A673 (cell line): ENCODE measurements around the gene MDM4.

Experiments
- EZH2 ChIP-seq: fragments of 200-600 bp; sonication (generic); IDR thresholded peaks from 2 replicates; pipeline ENCODE4 v1.6.1; 2017; ENCODE audit warnings: borderline replicate concordance, low read depth, mild to moderate bottlenecking, mixed read lengths, antibody characterized with exemption, low read length; ENCODE audit not compliant: poor library complexity, severe bottlenecking
- TF ChIP-seq, protein P1 (sequence below): fragments of 300-800, 200-600 bp; sonication (generic); conservative IDR thresholded peaks from 2 replicates; pipeline ENCODE4 v1.5.1; 2017; ENCODE audit warnings: low read depth, mild to moderate bottlenecking, antibody characterized with exemption, low read length, moderate library complexity, mixed read lengths

DNA sequence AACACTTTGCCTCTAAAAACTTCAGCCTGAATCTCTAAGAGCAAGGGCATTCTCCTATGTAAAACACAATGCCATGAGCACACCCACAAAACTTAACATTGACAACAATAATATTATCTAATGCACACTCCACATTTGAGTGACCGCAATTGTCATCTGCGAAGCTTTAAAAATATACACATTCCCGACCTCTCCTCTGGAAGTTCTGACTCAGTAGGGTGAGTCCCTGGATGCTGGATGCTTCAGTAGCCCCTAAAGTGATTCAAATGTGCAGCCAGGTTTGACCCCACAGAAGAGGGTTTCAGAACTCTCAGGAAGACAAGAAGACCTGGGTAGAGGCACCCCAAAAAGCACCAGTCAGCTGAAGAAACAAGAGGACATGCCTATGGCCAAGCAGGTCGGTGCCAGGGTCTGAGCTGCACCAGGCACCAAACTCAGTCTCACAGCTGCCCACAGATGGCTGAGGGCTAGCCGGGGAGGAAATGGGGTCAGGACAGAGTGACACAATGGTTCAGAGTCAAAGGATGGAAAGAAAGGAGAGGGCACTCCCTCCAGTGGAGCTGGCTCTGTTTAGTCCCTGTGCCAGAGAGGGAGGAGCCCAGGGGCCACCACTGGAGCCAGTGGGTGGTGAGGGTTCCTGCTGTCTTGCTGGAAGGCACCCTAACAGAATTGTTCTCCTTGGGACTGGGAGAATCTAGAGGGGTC, 39.0 kb upstream of the MDM4 start:
- TF ChIP-seq, protein P1, sequence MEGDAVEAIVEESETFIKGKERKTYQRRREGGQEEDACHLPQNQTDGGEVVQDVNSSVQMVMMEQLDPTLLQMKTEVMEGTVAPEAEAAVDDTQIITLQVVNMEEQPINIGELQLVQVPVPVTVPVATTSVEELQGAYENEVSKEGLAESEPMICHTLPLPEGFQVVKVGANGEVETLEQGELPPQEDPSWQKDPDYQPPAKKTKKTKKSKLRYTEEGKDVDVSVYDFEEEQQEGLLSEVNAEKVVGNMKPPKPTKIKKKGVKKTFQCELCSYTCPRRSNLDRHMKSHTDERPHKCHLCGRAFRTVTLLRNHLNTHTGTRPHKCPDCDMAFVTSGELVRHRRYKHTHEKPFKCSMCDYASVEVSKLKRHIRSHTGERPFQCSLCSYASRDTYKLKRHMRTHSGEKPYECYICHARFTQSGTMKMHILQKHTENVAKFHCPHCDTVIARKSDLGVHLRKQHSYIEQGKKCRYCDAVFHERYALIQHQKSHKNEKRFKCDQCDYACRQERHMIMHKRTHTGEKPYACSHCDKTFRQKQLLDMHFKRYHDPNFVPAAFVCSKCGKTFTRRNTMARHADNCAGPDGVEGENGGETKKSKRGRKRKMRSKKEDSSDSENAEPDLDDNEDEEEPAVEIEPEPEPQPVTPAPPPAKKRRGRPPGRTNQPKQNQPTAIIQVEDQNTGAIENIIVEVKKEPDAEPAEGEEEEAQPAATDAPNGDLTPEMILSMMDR = no peak
- no peak for TF ChIP-seq EZH2
